GM06990 (cell line): ENCODE measurements around the gene KIAA1755.

Source experiments
- DNase-seq: peaks from one replicate; pipeline ENCODE4 v3.0.0-alpha.2; 2011; ENCODE audit not compliant: insufficient read length; ENCODE audit errors: extremely low read depth
- H3K27me3 ChIP-seq: replicated peaks from 2 replicates; pipeline ENCODE4 v1.6.0; 2011; ENCODE audit warnings: low read length; ENCODE audit not compliant: control insufficient read depth, insufficient read depth
- H3K36me3 ChIP-seq: 2 replicates; pipeline ENCODE4 v1.5.1; 2011; ENCODE audit warnings: low read length; ENCODE audit not compliant: control insufficient read depth, insufficient read depth
- H3K4me3 ChIP-seq: replicated peaks from 2 replicates; pipeline ENCODE4 v1.5.1; 2011; ENCODE audit warnings: low read depth, mild to moderate bottlenecking, control low read depth, low read length
- TF ChIP-seq, protein P1 (sequence below): IDR thresholded peaks from 2 replicates; pipeline ENCODE4 v1.5.1; 2011; ENCODE audit warnings: low read length, control low read depth, mild to moderate bottlenecking, inconsistent platforms; ENCODE audit not compliant: insufficient read depth, poor library complexity, severe bottlenecking

KIAA1755 gene

DNA sequence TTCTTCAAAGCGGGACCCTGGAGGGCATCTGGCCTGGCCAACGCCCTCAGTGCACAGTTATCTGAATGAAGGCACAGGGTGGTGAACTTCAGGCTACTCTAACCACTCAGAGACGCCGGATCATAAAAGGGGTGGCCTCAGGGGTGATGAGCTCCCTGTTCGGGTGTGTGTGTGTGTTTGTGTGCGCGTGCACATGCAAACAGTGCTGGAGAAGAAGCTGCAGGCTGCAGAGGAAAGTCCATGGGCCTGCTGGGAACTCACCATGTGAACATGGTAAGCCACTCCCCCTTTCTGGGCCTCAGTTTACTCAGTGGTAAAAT is 42.0 kb downstream of the KIAA1755 start:
- H3K36me3 ChIP-seq = no peaks in the 10 kb centered on the region
- TF ChIP-seq, protein P1, sequence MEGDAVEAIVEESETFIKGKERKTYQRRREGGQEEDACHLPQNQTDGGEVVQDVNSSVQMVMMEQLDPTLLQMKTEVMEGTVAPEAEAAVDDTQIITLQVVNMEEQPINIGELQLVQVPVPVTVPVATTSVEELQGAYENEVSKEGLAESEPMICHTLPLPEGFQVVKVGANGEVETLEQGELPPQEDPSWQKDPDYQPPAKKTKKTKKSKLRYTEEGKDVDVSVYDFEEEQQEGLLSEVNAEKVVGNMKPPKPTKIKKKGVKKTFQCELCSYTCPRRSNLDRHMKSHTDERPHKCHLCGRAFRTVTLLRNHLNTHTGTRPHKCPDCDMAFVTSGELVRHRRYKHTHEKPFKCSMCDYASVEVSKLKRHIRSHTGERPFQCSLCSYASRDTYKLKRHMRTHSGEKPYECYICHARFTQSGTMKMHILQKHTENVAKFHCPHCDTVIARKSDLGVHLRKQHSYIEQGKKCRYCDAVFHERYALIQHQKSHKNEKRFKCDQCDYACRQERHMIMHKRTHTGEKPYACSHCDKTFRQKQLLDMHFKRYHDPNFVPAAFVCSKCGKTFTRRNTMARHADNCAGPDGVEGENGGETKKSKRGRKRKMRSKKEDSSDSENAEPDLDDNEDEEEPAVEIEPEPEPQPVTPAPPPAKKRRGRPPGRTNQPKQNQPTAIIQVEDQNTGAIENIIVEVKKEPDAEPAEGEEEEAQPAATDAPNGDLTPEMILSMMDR = no peak
- DNase-seq = no peak
- no peaks in the 10 kb centered on the region for H3K27me3 ChIP-seq
- no peak overlapping the region for H3K4me3 ChIP-seq

DNA sequence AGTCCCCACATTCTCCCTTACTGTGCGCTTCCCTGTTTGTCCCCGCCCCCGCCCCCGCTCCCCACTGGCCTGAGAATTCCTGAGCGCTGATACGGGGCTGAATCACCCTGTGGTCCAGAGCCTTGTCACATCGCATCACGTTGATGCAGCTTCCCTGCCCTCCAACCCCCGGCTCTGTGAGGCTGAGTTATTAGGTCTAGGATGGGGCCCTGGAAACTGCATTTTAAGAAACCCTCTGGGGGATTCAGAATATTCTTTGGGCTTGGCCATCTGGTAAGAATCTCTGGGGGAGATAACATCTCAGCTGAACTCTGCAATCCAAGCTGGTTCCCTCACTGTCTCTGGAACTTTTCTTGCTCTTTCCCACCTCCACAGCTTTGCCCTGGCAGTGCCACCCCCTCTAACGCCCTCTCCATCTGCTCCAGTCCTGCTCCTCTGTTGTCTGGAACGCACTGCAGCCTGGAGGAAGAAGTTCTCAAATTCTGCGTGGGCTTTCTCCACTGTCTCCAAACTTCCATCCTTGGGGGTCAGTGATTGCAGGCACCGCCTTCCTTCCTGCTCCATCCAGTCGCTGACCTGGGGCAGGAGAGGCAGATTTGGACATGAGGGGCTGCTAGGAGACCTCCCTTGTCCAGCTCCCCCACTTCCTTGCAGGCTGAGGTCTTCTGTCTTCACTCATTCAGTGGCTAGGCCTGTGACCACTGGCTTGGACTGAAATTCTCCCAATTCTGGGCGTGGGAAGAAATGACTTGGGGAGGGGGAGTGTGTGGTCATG is 42.6 kb downstream of the KIAA1755 start:
- H3K27me3 ChIP-seq = no peaks in the 10 kb centered on the region
- no peaks in the 10 kb centered on the region for H3K36me3 ChIP-seq
- H3K4me3 ChIP-seq = no peak overlapping the region
- DNase-seq = no peak
- TF ChIP-seq, protein P1 = no peak

DNA sequence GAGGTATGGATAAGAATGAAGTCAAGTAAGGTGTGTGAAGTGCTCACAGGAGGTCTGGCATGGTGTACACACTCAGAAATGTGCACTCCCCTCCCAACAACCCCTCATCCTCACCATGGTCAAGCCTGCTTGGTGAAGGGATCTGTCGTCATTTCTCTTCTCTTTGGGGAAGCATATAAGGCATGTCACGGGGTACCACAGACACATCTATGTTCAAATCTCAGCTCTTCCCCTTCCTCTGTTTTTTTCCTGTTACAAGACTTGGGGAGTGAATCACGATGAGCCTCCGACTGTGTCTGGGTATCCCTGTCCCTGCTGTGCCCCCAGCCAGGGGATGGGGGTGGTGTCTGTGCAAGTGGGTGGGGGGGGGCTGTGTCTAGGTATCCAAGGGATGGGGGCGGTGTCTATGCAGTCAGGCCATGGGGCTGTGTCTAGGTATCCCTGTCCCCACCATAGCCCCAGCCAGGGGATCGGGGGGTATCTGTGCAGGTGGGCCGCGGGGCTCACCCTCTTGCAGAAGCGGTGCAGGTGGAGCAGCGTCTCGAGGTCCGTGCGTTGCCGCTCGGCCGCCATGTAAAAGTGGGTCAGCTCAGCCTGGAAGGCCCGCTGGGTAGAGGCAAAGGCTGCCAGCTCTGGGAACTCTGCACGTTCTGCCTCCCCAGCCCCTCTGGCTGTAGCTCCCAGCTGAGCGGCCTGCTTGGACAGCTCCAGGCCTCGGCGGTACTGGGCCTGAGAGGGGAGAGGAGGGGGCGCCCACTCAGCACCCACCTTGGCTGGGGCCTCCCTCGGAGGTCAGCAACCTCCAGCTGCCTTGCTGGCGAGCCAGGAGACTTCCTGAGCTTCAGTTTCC is 43.6 kb downstream of the KIAA1755 start:
- TF ChIP-seq, protein P1 = no peak
- Histone ChIP-seq H3K4me3 (no peak overlapping the region), H3K27me3 (no peaks in the 10 kb centered on the region), H3K36me3 (no peaks in the 10 kb centered on the region)
- DNase-seq = no peak

DNA sequence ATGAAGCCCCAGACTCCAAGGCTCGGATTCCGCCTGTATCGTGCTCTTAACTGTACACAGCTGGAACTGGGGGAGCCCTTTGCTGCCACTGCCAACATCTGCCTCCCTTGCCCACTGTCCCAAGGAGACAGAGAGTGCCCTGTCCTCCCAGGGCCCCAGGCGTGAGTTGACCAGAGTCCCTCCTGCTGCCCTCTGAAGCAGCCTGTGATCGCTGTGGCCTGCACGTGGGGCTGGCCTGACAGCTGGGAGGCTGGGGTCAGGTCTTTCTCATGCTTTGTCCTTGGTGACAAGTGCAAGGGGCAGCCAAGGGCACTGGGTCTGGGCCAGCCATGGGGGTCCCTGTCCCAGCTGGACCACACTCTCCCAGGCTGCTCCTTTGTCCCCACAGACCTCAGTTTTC is 44.3 kb downstream of the KIAA1755 start:
- H3K27me3 ChIP-seq = no peaks in the 10 kb centered on the region
- H3K4me3 ChIP-seq = no peak overlapping the region
- H3K36me3 ChIP-seq = no peaks in the 10 kb centered on the region
- no peak for DNase-seq
- TF ChIP-seq, protein P1 = no peak

DNA sequence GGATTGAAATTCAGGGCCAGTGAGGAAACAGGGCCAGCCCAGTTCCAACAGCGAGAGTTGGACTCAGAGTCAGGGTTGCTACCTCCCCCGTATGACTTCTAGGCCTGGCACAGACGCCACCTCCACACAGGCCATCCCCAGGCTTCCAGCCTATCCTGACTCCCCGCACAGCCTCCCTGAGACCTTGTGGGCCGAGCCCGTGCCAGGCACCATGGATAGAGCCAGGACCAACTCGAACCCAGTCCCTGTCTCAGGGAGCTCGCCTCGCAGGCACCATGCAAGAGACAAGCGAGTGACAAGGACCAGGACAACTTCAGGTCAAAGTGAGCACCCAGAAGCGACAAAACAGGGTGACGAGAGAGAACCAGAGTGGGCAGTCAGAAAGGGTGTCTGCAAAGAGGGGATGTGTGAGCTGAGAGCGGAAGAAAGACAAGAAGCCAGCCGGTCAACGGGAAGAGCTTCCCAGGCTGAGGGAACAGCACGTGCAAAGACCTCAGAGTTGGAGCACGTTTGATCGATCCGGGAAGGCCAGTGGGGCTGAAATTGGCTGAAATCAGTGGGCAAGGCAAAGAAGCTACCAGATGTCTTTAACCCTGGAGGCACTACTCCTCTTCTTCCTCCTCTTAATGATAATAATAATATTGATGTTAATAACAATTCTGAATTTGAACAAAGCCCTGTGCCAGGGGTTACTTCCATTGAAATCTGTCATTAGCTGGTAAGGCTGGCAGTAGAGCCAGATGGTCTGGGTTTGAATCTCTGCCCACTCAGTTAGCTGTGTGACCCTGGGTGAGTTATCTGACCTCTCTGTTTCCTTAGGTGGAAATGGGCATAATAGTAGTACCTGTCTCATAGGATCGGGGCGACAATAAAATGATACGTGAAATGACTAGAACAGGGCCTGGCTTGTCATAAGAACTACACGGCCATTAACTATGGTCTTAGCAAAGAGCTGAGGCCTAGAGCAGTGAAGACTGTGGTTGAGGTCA is 45.0 kb downstream of the KIAA1755 start:
- Histone ChIP-seq H3K4me3 (no peak overlapping the region), H3K27me3 (no peaks in the 10 kb centered on the region), H3K36me3 (no peaks in the 10 kb centered on the region)
- TF ChIP-seq, protein P1 = no peak
- no peak for DNase-seq
